NT2/D1 (cell line): ENCODE results near the gene ARRB1.

Experiments
- SUZ12 ChIP-seq: IDR thresholded peaks from 2 replicates; pipeline ENCODE4 v1.6.1; 2011; ENCODE audit not compliant: insufficient read length, insufficient read depth; ENCODE audit errors: extremely low read depth
- YY1 ChIP-seq: IDR thresholded peaks from 2 replicates; pipeline ENCODE4 v1.6.1; 2011; ENCODE audit not compliant: insufficient read length, insufficient read depth

DNA sequence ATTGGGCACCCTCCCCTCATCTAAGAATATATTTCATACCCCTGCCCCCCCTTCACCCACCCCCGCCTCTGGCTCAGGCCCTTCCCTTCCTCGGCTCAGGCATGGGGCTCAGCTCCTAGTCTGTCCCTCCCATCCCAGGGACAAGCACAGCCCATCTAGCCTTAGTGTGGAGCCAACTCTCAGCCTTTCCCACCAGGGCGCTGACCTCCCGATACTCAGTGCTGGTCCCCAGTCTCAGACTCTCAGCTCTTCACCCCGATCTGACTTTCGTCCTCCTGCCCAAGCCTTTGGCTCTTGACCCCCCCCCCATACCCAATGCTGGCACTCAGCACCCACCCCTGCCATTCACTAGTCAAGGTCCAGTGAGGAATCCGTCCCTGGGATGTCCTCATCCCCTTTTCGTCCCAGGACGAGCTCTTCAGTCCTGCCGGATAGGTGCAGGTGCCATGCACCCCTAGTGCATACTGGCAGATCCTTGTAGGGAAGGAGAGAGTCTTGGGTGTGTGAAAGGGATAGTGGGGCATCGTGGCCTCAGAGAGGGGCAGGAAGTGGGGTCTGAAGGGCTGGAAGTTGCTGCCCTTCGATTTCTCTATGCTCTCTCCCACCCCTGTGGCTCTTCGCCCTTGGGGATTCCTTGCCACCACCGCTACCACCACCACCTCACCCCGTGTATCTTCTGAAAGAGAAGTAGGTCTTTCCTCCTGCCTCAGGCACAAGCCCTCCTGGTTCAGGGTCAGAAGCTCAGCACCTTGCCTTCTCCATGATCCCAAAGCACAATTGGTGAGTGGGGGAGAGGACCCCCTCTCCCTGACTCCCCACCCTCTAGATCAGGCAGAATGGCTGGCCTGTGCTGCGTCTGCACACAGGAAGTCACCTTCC is 108.5 kb downstream of the ARRB1 start:
- TF ChIP-seq SUZ12 = no peak
- TF ChIP-seq YY1 = no peak
